Measurements from ENCODE around the gene MGLL. TPM values are rescaled to one million over a fixed set of nuclear protein-coding genes. Genes with fewer than 3 reads are reported as not detected.

The MGLL gene
- total and polyA plus RNA-seq, 2 donors (not counting 1 experiment from before 2014, with no cell fraction given) = 1.7 to 6.9 TPM

DNA sequence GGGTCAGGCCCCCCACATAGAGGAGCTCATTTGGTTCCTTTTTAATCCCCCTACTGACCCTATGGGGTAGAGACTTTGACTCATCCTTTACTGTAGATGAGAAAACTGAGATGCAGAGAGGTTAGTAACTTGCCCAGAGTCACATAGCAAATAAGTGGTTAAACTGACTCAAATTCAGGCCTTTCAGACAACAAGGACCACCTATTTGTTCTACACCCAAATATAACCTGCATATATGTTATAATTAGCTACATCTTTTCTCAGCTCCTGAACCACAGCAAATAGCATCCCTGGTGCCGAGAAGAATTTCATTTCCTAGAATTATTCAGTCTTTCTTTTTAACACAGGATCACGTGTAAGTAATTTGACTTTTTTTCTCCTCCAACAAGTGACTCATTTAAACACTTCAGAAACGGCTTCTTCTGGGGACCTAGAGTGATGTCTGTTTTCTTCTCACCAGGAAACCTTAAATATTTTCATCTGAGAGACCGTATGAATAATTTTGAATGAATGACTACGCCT lies 57.4 kb downstream of the MGLL start:
- Histone ChIP-seq H3K27me3 (replicated peaks in 1 of 4; ENCODE audit: control extremely low read depth in 1 of 4, control insufficient read depth in 3 of 4, insufficient read depth in 4 of 4, low read length in 3 of 4) (no peaks in the 10 kb centered on the region), H3K9me3 (ENCODE audit: control extremely low read depth in 1 of 3, control insufficient read depth in 2 of 3, insufficient read depth in 1 of 3, low read length in 2 of 3) (peaks cover 0 to 10% (median 7%) of the 10 kb centered on the region in 3 donors), H3K27ac (ENCODE audit: low read length in 2 of 2) (no peak overlapping the region), H3K4me3 (ENCODE audit: control extremely low read depth in 1 of 5, extremely low read depth in 1 of 5, insufficient read depth in 1 of 5, low read depth in 2 of 5, low read length in 4 of 5) (no peak overlapping the region), H4K20me1 (ENCODE audit: control insufficient read depth, insufficient read depth, low read length, poor library complexity, severe bottlenecking) (no peaks in the 10 kb centered on the region), H3K79me2 (ENCODE audit: control insufficient read depth, insufficient read depth, low read length) (no peaks in the 10 kb centered on the region), H2AFZ (ENCODE audit: insufficient read depth, low read depth, low read length, poor library complexity, severe bottlenecking) (no peak overlapping the region), H3K9ac (ENCODE audit: low read length) (no peak overlapping the region), H3K4me1 (ENCODE audit: control insufficient read depth in 2 of 2, insufficient read depth in 2 of 2, low read length in 2 of 2) (peaks cover 17 to 37% of the 10 kb centered on the region in 2 donors), H3K4me2 (replicated peaks; ENCODE audit: low read depth, low read length, poor library complexity, severe bottlenecking) (no peak overlapping the region), H3K36me3 (replicated peaks in 1 of 2; ENCODE audit: control extremely low read depth in 1 of 2, control insufficient read depth in 1 of 2, extremely low read depth in 1 of 2, insufficient read depth in 2 of 2, low read length in 1 of 2) (no peaks in the 10 kb centered on the region)
- DNase-seq = no peak
- H3K4me3 Mint-ChIP-seq = no peak overlapping the region
- H3K9me3 Mint-ChIP-seq (ENCODE audit: insufficient read depth) = peaks cover 7% of the 10 kb centered on the region
- ATAC-seq (ENCODE audit: low read depth) = no peak
- ChIA-PET POLR2A (no interaction called here), CTCF (interaction anchor here (0.6 kb wide), 1 partner anchor 300 kb away, joined by 3 read pairs; no protein-coding TSS in a partner anchor)
- peaks cover 40% of the 10 kb centered on the region for H3K4me1 Mint-ChIP-seq
- TF ChIP-seq EZH2 (IDR thresholded peaks at IDR 0.05; ENCODE audit: borderline replicate concordance, insufficient read depth, low read depth, low read length, poor library complexity, severe bottlenecking) (no peak), CTCF (IDR thresholded peaks at IDR 0.05) (no peak)
- WGBS (ENCODE audit: insufficient coverage) = 100% methylated on average over 1 of the region's 5 CpGs
- intact Hi-C loops (cut with micrococcal nuclease) = no loop called here
- H3K27ac Mint-ChIP-seq = no peak overlapping the region
- no peaks in the 10 kb centered on the region for H3K27me3 Mint-ChIP-seq

DNA sequence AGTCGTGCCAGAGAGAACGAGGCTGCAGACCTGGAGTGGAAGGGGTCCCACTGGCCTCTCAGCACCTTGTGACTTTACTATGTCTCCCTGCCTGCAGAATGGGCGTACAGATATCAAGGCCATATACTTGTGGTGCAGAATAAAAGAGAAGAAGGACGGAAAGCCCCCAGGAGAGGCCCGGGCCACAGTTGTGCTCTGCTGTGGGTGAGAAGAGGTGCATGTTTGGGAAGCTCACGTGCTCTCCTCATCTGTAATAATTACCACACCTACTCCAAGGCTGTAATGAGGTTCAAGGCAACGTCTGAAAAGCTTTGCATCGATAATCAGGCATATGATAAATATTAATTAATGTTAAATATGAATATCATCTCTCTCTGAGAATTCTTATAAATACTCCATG lies 58.0 kb downstream of the MGLL start:
- H2AFZ ChIP-seq (ENCODE audit: insufficient read depth, low read depth, low read length, poor library complexity, severe bottlenecking) = no peak overlapping the region
- no peak overlapping the region for H3K4me3 Mint-ChIP-seq
- 58% methylated on average over 2 of the region's 8 CpGs for whole genome bisulfite sequencing (ENCODE audit: insufficient coverage)
- intact Hi-C loops (cut with micrococcal nuclease) = no loop called here
- no peak overlapping the region for H3K9ac ChIP-seq (ENCODE audit: low read length)
- no peaks in the 10 kb centered on the region for H3K79me2 ChIP-seq (ENCODE audit: control insufficient read depth, insufficient read depth, low read length)
- no peak overlapping the region for H3K27ac ChIP-seq (ENCODE audit: low read length in 2 of 2)
- H3K4me1 ChIP-seq (ENCODE audit: control insufficient read depth in 2 of 2, insufficient read depth in 2 of 2, low read length in 2 of 2) = peaks cover 17 to 37% of the 10 kb centered on the region in 2 donors
- CTCF ChIA-PET = interaction anchor here (0.6 kb wide), 1 partner anchor 301 kb away, joined by 3 read pairs; no protein-coding TSS in a partner anchor
- no peak for ATAC-seq (ENCODE audit: low read depth)
- H3K4me1 Mint-ChIP-seq = peaks cover 40% of the 10 kb centered on the region
- H3K9me3 ChIP-seq (ENCODE audit: control extremely low read depth in 1 of 3, control insufficient read depth in 2 of 3, insufficient read depth in 1 of 3, low read length in 2 of 3) = peaks cover 0 to 7% (median 7%) of the 10 kb centered on the region in 3 donors
- no peak overlapping the region for H3K4me3 ChIP-seq (ENCODE audit: control extremely low read depth in 1 of 5, extremely low read depth in 1 of 5, insufficient read depth in 1 of 5, low read depth in 2 of 5, low read length in 4 of 5)
- peaks cover 7% of the 10 kb centered on the region for H3K9me3 Mint-ChIP-seq (ENCODE audit: insufficient read depth)
- no peaks in the 10 kb centered on the region for H3K36me3 ChIP-seq (replicated peaks in 1 of 2; ENCODE audit: control extremely low read depth in 1 of 2, control insufficient read depth in 1 of 2, extremely low read depth in 1 of 2, insufficient read depth in 2 of 2, low read length in 1 of 2)
- H3K27ac Mint-ChIP-seq = no peak overlapping the region
- DNase-seq = no peak
- no peaks in the 10 kb centered on the region for H4K20me1 ChIP-seq (ENCODE audit: control insufficient read depth, insufficient read depth, low read length, poor library complexity, severe bottlenecking)
- POLR2A ChIA-PET = no interaction called here
- no peaks in the 10 kb centered on the region for H3K27me3 ChIP-seq (replicated peaks in 1 of 4; ENCODE audit: control extremely low read depth in 1 of 4, control insufficient read depth in 3 of 4, insufficient read depth in 4 of 4, low read length in 3 of 4)
- no peak overlapping the region for H3K4me2 ChIP-seq (replicated peaks; ENCODE audit: low read depth, low read length, poor library complexity, severe bottlenecking)
- no peaks in the 10 kb centered on the region for H3K27me3 Mint-ChIP-seq
- TF ChIP-seq EZH2 (IDR thresholded peaks at IDR 0.05; ENCODE audit: borderline replicate concordance, insufficient read depth, low read depth, low read length, poor library complexity, severe bottlenecking) (no peak), CTCF (IDR thresholded peaks at IDR 0.05) (no peak)
